Endothelial cell of umbilical vein (primary cell): ENCODE data around the gene MDGA2. TPM values are rescaled to one million over a fixed set of nuclear protein-coding genes. Genes with fewer than 3 reads are reported as not detected.

Experiments used
- BruUV-seq: library from RNA; stranded (reverse); fragments of 400-500 nt; replicated peaks from 2 replicates; lab custom pipeline; 2021; lab: Mats Ljungman, UMichigan
- CTCF ChIA-PET: fragments of 300-600, 350-600 bp; sonication (Branson Sonifier 250); formaldehyde crosslinking; loops from one replicate; lab custom pipeline; 2021; ENCODE audit warnings: antibody characterized with exemption, inconsistent platforms; lab: Charles Lee
- POLR2A ChIA-PET: fragments of 300-600, 350-600 bp; sonication (Branson Sonifier 250); formaldehyde crosslinking; loops from one replicate; lab custom pipeline; 2021; ENCODE audit warnings: antibody characterized with exemption, inconsistent platforms; lab: Charles Lee
- DNase-seq: peaks from one replicate; pipeline ENCODE4 v3.0.0-alpha.2; 2011; ENCODE audit warnings: low read depth, low spot score
- FAIRE-seq: peaks from 2 replicates; lab custom pipeline; 2011; peaks lifted over from hg19 to GRCh38; lab: Jason Lieb, UNC
- H2AFZ ChIP-seq: 2 replicates; pipeline ENCODE4 v1.6.0; 2012; ENCODE audit warnings: low read depth, low read length, control low read depth, inconsistent platforms
- H3K27ac ChIP-seq: 2 replicates; pipeline ENCODE4 v1.5.1; 2011; ENCODE audit warnings: low read depth, mild to moderate bottlenecking, control low read depth, low read length, moderate library complexity; ENCODE audit not compliant: insufficient read depth
- H3K27me3 ChIP-seq, 2 experiments: 2 replicates each; pipeline versions ENCODE4 v1.6.0 to v1.6.1; 2011; ENCODE audit warnings: low read length in 2 of 2, mixed read lengths in 1 of 2; ENCODE audit not compliant: control insufficient read depth in 2 of 2, insufficient read depth in 2 of 2
- H3K36me3 ChIP-seq, 2 experiments: 2 replicates in 1 of 2; 3 replicates in 1 of 2; pipeline ENCODE4 v1.5.1; 2011; ENCODE audit warnings: low read length in 2 of 2, mild to moderate bottlenecking in 1 of 2, moderate library complexity in 1 of 2; ENCODE audit not compliant: control insufficient read depth in 2 of 2, insufficient read depth in 2 of 2; ENCODE audit errors: extremely low read depth in 1 of 2
- H3K4me1 ChIP-seq: 3 replicates; pipeline ENCODE4 v1.5.1; 2011; ENCODE audit warnings: mild to moderate bottlenecking, low read length; ENCODE audit not compliant: control insufficient read depth, insufficient read depth; ENCODE audit errors: extremely low read depth
- H3K4me2 ChIP-seq: 2 replicates; pipeline ENCODE4 v1.6.1; 2011; ENCODE audit warnings: low read length, control low read depth, mixed read lengths; ENCODE audit not compliant: insufficient read depth
- H3K4me3 ChIP-seq, 3 experiments: fragments of 200-600 bp in 1 of 3; sonication (generic), shearing (Covaris generic) in 1 of 3; replicated peaks in 1 of 3; 2 replicates each; pipeline ENCODE4 v1.5.1; 2011 to 2016; ENCODE audit warnings: control low read depth in 3 of 3, low read length in 3 of 3, mild to moderate bottlenecking in 2 of 3, inconsistent platforms in 1 of 3, low read depth in 1 of 3, moderate library complexity in 1 of 3; ENCODE audit not compliant: insufficient read depth in 1 of 3
- H3K79me2 ChIP-seq: 2 replicates; pipeline ENCODE4 v1.6.0; 2012; ENCODE audit warnings: low read length, inconsistent platforms; ENCODE audit not compliant: control insufficient read depth, insufficient read depth
- H3K9ac ChIP-seq: replicated peaks from 2 replicates; pipeline ENCODE3; 2011; ENCODE audit warnings: low read length, control low read depth; ENCODE audit not compliant: insufficient read depth; ENCODE audit errors: extremely low read depth
- H3K9me1 ChIP-seq: replicated peaks from 3 replicates; pipeline ENCODE4 v1.6.0; 2011; ENCODE audit warnings: mild to moderate bottlenecking, low read length; ENCODE audit not compliant: control insufficient read depth, insufficient read depth; ENCODE audit errors: extremely low read depth
- H3K9me3 ChIP-seq: replicated peaks from 2 replicates; pipeline ENCODE4 v1.5.1; 2012; ENCODE audit warnings: low read length, inconsistent platforms; ENCODE audit not compliant: control insufficient read depth, insufficient read depth
- H4K20me1 ChIP-seq: replicated peaks from 2 replicates; pipeline ENCODE3; 2011; ENCODE audit warnings: mild to moderate bottlenecking, low read length; ENCODE audit not compliant: control insufficient read depth, insufficient read depth; ENCODE audit errors: extremely low read depth
- CTCF ChIP-seq, 2 donors: IDR thresholded peaks; 1 replicate in 1 of 2; 2 replicates in 1 of 2; pipeline ENCODE4 v1.5.1; 2011; ENCODE audit warnings: low read length in 2 of 2, mild to moderate bottlenecking in 2 of 2, moderate library complexity in 2 of 2, control low read depth in 1 of 2, inconsistent platforms in 1 of 2, low read depth in 1 of 2; ENCODE audit not compliant: insufficient read depth in 1 of 2; ENCODE audit errors: extremely low read depth in 1 of 2
- EZH2 ChIP-seq: IDR thresholded peaks from 2 replicates; pipeline ENCODE4 v1.6.1; 2012; ENCODE audit warnings: borderline replicate concordance, low read depth, mild to moderate bottlenecking, moderate library complexity, low read length, inconsistent platforms; ENCODE audit not compliant: severe bottlenecking
- FOS ChIP-seq: IDR thresholded peaks from 2 replicates; pipeline ENCODE4 v1.6.1; 2011; ENCODE audit warnings: mild to moderate bottlenecking, low read length, moderate library complexity, borderline replicate concordance; ENCODE audit not compliant: insufficient read depth
- GATA2 ChIP-seq: IDR thresholded peaks from 2 replicates; pipeline ENCODE4 v1.7.0; 2011; ENCODE audit warnings: low read depth, mild to moderate bottlenecking, moderate library complexity, mixed read lengths, low read length; ENCODE audit not compliant: insufficient read length, insufficient read depth
- JUN ChIP-seq: IDR thresholded peaks from 2 replicates; pipeline ENCODE4 v1.6.1; 2011; ENCODE audit warnings: borderline replicate concordance, low read depth; ENCODE audit not compliant: insufficient read length, insufficient read depth
- MYC ChIP-seq: IDR thresholded peaks from one replicate; pipeline ENCODE4 v1.6.1; 2011; ENCODE audit warnings: mild to moderate bottlenecking, low read depth, low read length
- POLR2A ChIP-seq: IDR thresholded peaks from 2 replicates; pipeline ENCODE4 v1.6.1; 2012; ENCODE audit warnings: low read depth, mild to moderate bottlenecking, control low read depth, low read length
- POLR2AphosphoS5 ChIP-seq: IDR thresholded peaks from 2 replicates; pipeline ENCODE4 v1.6.1; 2012; ENCODE audit warnings: low read depth, mild to moderate bottlenecking, control low read depth, low read length, moderate library complexity; ENCODE audit not compliant: insufficient read depth
- dilution Hi-C: fragments of 300-500 bp; cut with MboI; formaldehyde crosslinking; loops from one replicate; pipeline ENCODE4 v1.15.0; 2019; ENCODE audit warnings: low sequenced_read_pairs; ENCODE audit not compliant: extremely low pct_ligation_motif_present
- intact Hi-C: fragments of 100-400 bp; cut with micrococcal nuclease; formaldehyde crosslinking; loops from one replicate; pipeline ENCODE4 v1.10.0; 2022
- polyA plus RNA-seq, 4 experiments: library from polyadenylated mRNA; depleted of rRNA in 3 of 4; stranded (reverse) in 3 of 4; unstranded in 1 of 4; fragments of >200 nt; gene quantifications; 2 replicates each; pipeline versions ENCODE4 v1.2.1 to v1.2.3, GENCODE V29; 2011 to 2012; ENCODE audit warnings: missing spikeins in 1 of 4
- total RNA-seq: library from RNA; stranded (reverse); gene quantifications from 2 replicates; pipeline ENCODE4 v1.2.3, GENCODE V29; 2021
- TF ChIP-seq, protein P1 (sequence below): IDR thresholded peaks from 2 replicates; pipeline ENCODE4 v1.6.1; 2011; ENCODE audit not compliant: insufficient read depth, insufficient read length

MDGA2 gene
- total and polyA plus RNA-seq, 2 donors (not counting 3 experiments of a cell fraction or from before 2014, with no cell fraction given): not detected

DNA sequence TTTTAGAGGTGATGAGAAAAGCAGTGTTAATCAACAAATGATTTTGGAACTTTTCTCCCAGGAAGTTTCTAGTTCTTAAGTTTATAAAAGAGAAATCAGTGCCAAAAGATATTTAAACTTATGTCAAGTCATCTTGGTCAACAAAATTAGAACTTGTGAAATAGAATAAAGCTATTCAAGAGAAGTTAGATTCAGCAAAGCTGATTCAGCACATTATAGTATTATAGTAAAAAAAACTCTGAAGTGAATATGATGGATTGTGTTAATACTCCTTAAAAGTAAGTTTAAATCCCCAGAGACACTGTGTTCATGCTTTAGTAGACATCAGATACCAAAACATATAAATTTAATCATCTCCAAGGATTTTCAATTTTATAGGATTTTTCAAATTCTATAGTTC lies 813.7 kb downstream of the MDGA2 start:
- Histone ChIP-seq H3K4me1 (no peaks in the 10 kb centered on the region), H3K4me2 (no peak overlapping the region), H3K4me3 (no peak overlapping the region), H3K27me3 (no peaks in the 10 kb centered on the region), H3K9me1 (no peaks in the 10 kb centered on the region), H3K9me3 (no peaks in the 10 kb centered on the region), H3K36me3 (no peaks in the 10 kb centered on the region), H3K9ac (no peak overlapping the region), H3K27ac (no peak overlapping the region), H4K20me1 (no peaks in the 10 kb centered on the region), H2AFZ (no peak overlapping the region), H3K79me2 (no peaks in the 10 kb centered on the region)
- no peak for TF ChIP-seq POLR2A
- TF ChIP-seq, protein P1, sequence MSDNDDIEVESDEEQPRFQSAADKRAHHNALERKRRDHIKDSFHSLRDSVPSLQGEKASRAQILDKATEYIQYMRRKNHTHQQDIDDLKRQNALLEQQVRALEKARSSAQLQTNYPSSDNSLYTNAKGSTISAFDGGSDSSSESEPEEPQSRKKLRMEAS: no peak
- TF ChIP-seq EZH2: no peak
- TF ChIP-seq GATA2: no peak
- no peak for TF ChIP-seq JUN
- TF ChIP-seq CTCF (IDR thresholded peaks at IDR 0.05; ENCODE audit: extremely low read depth in 1 of 2, insufficient read depth in 1 of 2, low read depth in 1 of 2, low read length in 2 of 2): no peak
- TF ChIP-seq FOS: no peak
- TF ChIP-seq POLR2AphosphoS5: no peak
- no peak for TF ChIP-seq MYC
- POLR2A ChIA-PET: no interaction called here
- BruUV-seq: no TSS peak
- intact Hi-C loops: no loop called here
- DNase-seq (no peak), FAIRE-seq (no peak)
- dilution Hi-C loops: no loop called here
- CTCF ChIA-PET: no interaction called here
